NCI-H524 treated with DMSO at 0.1 percent for 48 hours (cell line): ENCODE data around the gene ZNF804B.

Source experiments
- DNase-seq: peaks from one replicate; lab custom pipeline; 2025; lab: John Stamatoyannopoulos, UW

The ZNF804B gene

DNA sequence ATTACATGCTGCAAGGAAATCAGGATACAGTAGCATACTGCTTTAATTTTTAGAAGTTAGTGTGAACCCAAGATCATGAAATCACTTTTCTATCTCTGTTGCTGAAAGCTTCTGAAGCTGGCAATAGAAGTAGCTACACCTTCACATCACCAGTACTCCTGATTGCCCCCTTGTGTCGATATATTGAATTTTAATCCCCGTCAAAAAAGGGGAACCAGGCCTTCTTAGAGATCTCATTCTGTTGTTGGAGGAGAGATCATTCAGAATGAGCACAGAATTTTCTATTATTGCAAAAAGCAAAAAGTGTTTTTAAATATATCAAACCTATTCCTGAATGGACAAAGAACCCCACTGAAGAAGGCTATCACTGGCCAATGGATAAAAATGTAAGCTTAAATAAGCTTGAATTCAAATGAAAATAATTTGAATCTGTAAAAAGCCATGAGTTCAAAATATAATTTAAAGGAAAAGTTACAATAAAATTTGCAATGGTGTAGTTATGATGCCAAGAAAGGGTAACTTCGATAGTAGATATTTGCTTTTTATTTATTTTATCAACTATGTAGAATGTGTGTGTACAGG, 75.7 kb downstream of the ZNF804B start:
- no peak for DNase-seq

DNA sequence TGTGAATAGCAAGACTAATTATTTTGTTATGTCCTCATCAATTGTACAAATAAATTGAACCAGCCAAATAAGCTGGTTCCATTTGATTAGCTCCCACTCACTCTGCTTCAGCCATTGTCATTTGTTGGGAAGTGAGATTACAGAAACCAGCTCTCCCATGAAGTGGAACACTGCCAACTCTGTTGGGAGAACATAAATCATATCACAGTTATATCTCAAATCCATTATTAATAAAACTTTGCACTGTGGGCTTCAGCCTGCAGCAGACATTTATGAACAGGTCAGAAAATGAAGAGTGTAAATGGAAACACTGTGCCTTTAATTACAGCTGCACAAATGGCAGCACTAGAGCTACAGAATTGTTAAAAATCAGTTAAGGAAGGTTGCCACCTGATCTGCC, 82.7 kb downstream of the ZNF804B start:
- DNase-seq = no peak

DNA sequence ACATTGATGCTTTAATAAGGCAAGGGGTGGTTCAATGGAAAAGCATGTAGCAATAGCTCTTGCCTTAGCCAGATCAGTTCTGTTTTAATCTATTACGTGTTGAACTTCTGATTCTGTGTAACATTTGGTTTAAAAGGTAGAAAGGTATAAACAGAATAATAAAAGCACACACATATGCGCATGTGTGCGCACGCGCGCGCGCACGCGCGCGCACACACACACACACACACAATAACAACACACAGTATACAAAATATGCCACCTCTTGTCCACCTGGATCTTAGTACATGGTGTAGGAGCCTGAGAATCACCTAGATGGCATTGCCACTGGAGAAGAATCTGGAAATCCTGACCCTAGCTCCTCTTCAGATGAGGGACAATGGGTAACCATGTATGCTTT, 85.6 kb downstream of the ZNF804B start:
- DNase-seq = no peak

DNA sequence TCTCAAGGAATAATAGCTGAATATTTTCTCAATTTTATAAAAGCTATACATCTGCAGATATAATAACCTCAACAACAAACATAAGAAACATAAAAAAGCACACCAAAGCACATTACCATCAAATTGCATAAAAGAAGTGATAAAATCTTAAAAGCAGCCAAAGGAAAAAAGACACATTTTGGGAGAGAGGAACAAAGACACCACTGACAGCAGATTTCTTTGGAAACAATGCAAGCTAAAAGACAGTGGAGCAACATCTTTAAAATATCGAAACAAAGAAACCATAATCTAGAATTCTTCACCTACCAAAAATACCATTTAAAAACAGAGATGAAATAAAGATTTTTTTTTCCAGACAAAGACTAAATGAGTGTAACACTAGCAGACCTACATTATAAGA, 91.7 kb downstream of the ZNF804B start:
- no peak for DNase-seq

DNA sequence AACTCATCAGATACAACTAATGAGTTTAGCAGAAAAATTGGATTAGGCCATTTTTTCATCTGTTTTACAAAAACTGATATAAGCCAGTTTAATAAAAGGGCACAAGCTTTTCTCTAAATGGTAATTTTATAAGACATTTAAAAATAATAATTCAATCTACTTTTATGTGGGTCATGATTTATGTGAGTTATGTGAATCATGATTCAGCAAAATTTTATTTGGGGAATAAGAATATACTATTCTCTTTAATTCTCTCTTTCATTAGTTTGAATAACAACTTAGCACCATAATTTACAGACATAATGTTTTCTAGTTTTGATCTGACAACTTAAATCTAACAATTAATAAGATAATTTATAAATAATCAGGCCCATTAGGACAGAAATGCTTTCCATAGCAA, 99.8 kb downstream of the ZNF804B start:
- no peak for DNase-seq

DNA sequence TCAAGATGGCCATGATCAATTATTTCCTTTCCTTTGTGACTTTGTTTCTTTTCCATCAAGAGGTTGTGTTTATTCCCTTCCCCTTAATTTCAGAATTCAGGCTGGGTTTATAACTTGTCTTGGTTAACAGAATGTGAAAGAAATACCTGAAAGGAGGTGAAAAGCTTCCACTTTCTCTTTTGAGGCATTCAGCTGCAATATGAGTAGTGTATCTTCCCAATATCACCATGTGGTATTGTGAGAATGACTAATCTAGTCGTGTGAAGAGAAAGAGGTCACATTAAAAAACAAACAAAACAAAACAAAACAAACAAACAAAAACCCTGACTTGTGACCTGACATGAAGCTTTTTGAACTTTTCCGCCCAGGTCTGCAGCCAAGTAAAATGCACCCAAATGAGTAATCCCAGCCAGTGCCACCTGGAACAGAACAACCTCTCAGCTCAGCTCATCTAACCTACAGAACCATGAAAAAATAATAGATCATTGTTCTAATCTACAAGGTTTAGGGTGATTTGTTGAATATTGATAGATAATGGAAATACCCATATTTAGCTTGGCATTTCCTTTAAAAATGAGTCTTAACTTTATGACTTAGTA, 106.9 kb downstream of the ZNF804B start:
- no peak for DNase-seq

DNA sequence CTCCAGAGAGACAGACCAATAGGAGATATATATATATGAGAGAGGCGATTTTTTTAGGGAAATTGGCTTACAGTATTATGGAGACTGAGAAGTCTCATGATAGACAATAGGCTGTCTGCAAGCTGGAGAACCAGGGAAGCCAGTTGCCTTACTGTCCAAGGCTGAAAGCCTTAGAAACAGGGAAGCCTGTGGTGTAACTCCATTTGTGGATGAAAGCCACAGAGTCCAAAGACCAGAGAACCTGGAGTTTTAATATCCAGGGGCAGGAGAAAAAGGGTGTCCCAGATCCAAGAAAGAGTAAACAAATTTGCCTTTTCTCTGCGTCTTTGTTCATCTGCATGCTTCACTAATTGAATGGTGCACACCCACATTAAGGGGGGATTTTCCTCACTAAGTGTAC, 107.7 kb downstream of the ZNF804B start:
- no peak for DNase-seq

DNA sequence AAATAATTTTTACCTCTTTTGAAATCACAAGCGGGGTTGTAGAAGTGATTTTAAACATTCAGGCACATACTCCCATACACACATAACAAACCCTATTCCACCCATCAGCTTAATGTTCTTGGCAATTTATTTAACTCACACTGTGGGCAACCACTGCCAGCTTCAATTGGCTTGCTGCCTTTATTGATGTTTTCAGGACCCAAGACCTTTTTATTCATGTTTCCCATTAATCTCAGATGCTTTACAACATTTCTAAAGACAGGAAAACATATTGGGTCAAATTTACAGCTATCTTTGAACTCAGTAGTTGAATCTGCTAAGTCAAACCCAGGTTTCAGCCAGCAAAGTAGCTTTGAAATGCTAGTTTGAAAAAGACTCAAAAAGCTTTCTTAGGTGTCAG, 109.0 kb downstream of the ZNF804B start:
- no peak for DNase-seq

DNA sequence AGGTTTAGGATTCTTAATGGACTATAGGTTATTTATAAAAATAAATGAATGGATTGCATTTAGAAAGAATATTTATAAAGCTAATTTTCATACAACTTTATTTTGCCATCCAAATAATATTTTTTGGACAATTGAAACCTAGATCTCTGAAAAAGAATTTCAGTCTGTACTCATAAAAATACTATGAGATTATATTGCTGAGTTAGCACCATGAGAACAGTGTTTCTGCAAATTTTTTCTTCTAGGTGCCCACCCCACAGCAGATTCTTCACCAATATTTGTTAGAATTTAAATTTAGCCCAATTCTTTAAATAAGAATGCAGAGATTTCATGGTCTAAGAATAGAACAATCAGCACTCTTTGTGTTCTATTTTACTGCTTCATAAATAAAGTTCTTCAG, 121.6 kb downstream of the ZNF804B start:
- no peak for DNase-seq

DNA sequence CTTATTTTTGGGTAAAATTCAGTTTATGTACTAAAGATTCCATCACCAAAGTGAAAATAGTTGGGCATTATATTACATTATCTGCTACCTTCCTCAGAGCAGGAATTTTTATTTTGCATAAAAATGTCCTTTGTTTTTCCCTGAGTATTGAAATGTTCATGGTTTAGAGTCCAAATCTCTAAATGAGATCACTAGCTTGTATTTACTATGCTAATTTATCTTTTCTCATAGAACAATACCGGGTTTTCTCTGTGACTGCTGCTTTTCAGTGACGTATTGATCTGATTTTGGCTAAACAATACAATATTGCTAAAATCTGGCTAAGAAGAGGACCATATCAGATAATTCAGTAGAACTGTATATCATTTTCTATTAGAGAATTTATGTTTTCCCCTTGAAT, 125.6 kb downstream of the ZNF804B start:
- DNase-seq = no peak

DNA sequence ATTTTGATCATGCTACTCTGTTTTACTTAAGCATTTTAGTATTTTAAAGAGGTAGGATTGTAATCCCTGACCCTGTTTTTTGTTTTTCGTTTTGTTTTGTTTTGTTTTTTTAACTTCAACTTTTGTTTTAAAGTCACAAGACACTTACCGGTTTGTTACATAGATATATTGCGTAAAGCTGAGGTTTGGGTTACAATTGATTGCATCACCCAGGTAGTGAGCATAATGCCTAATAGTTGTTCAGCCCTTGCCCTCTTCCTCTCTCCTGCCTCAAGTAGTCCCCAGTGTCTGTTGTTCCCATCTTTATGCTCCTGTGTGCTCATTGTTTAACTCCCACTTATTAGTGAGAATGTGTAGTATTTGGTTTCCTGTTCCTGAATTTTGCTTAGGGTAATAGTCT, 129.2 kb downstream of the ZNF804B start:
- DNase-seq = no peak

DNA sequence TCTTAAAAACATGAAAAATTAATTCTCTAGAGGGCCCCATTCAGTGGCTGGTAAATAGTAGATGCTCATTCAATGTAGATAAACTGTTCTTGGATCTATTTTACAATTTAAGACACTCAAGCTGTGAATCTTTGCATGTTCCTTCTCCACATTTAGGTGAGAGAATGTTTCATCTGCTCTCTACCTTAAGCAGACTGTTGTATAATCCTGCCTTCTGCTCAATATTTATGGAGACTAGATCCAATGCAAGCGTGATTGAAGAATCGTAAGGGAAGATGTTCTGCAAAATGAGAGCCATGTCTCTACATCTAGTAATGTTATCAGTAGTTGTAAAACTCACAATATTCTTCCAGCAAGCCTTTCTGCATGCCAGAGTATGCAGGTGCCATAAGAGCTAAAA, 151.0 kb downstream of the ZNF804B start:
- no peak for DNase-seq

DNA sequence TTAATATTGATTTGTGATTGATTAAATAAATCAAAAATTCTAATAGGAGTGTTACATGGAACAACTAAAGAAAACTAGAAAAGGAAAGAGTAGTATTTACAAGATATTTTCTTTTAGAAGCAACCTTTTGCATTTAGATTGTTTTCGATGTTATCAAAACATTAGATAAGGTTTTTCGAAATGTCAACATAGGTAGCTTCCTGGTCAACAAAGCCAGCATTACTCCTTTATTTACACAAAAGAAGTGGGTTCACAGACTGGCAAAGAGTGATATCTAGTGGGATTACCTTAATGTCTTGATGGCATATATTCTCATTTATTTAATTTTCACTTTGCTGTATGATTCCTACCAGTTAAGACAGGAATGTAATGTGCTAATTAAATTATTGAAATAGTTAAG, 153.4 kb downstream of the ZNF804B start:
- DNase-seq = no peak

DNA sequence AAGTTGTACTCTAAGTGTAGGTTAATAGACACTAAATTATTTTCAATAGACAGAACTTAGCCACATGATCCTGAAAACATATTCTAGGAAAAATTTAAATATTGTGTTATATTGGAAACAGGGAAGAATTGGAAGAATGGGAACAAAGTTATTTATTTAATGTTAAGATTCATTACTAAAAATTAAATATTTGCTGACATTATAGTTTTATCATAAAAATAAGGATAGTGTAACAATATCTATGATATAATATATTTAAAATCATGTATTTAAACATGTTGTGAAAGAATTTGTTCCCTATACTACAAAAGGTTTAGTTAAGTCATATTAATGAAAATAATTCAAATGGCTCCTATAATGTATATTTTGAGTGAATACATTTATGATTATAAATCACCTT, 156.1 kb downstream of the ZNF804B start:
- no peak for DNase-seq

DNA sequence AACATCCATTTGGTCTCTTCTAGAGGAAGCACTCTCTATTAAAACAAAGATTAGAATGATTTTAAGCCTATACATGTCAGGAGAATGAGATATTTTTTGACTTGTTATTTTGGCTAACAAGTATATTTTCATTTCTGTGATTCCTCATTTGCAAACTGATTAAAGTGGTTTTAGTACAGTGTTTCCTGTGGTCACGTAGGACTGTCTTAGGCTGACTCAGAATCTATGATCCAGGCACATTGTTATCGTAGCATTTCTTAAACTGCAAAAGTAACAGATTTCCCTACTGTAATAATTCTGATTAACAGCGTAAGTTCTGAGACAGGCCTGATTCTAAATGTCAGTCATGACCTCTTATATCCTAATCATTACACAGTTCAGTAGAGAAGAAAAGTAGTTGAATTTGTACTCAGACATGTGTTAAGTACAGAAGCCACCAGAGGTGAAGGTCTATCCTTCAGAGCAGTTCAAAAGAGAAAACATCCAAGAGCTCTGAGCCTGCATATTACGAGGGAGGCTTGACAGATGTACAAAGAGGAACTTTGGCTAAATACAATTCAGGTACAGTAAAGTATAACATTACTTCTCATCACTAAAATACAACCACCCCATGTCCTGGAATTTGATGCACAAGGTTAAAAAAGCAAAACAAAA, 160.1 kb downstream of the ZNF804B start:
- no peak for DNase-seq

DNA sequence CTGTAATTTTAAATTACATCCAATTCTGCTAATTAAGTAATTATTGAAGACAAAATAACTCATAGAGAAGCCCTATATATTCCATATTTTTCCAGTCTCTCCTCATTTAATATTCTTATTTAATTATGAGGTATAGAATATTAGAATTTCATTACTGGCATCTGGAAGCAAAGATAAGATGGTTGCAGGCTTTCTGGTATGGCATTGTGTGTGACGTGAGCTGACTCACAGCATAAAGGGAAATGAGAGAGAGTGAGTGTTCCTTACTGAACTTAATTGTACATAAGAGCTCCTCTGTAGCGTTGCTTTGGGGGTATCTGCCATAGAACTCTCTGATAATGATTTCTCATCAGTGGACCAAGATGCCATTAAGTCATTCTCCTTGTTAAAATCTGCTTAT, 163.4 kb downstream of the ZNF804B start:
- DNase-seq = no peak

DNA sequence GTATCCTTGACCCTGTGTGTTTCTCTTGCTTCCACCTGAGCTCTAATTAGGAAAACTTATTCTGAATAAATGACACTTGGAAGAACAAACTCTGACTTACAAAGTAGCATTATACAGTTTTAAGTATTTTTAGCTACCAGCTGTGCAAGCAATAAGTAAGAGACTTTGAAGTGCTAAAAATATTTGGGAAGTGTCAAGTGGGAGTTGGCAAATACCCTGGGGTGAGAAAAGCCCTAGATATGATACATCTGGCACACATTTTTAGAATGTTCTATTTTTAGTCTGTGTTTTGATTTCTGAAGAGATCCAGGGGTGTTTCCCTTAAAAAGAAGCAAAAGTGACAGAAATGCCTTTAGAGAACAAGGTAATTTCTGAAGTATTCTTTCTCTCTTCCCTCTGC, 168.8 kb downstream of the ZNF804B start:
- DNase-seq = peak; percentile 33

DNA sequence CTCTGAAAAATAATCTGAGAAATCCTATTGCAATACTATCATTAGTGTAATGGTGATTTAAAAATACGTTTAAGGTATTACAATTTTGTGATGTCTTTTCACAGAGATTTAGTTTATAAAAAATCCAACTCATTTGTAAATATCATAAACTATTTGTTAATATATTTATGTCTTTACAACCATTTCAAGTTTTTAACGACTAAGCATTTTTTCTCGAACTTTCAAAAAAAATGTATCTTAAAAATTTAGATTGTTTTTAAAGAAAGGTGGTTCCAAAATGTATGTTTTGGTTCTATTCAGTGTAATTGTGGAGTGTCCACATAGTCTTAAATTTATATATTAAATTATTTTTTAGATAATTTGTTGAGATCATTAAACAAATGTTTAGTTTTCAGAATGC, 170.2 kb downstream of the ZNF804B start:
- no peak for DNase-seq

DNA sequence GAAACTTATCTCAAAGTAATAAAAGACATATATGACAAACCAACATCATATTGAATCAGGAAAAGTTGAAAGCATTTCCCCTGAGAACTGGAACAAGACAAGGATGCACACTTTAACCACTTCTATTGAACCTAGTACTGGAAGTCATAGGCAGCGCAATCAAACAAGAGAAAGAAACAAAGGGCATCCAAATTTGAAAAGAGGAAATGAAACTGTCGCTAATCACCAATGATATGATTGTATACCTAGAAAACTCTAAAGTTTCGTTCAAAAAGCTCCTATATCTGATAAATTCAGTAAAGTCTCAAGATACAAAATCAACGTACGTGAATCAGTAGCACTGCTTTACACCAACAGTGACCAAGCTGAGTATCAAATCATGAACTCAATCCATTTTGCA, 173.8 kb downstream of the ZNF804B start:
- DNase-seq = no peak

DNA sequence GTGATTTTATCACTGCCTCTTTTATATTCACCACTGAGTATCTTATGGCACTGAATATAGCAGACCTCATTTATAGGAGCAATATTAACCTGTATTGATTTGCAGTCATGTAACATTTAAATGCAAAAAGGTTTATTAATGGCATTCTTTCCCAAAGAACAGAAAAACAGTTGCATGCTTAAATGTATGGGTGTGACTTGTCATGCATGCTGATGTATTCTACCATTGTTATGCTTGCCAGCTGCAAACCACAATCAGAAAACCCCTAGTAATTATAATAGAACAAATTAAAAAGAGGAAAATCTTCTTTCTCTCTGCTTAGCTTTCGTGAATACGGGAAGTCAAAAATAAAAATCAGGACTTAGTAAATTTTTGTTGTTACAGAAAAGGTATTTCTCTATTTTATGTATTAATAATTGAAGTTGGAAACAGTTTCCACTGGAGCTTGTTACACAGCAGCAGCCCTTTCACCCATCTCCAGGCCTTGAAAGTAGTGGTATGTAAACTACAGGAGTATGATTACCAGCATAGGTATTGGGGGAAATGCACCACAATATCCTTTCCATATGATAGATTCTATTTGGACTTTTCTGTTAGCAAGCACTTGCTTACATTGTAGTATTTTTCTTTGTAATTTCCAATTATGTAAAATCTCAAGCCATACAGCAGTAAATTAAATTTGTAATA, 183.5 kb downstream of the ZNF804B start:
- no peak for DNase-seq

DNA sequence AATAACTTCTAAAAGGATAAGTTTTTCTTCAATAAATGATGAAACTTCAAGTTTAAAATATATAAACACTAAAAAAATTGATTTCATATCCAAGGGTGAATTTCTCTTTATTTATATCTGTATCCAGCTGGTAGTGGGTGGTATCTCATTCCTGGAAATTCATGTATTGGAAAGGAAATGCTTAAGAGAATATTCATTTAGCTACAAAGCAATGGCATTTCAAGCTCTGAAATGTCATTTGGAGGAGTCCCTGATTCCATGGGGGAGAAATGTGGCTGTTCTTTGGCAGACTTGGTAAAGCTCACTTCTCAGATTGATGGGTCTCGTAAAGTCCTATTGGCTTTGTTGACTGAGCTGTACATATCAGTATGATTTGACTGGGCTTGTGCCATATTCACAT, 192.3 kb downstream of the ZNF804B start:
- DNase-seq = no peak

DNA sequence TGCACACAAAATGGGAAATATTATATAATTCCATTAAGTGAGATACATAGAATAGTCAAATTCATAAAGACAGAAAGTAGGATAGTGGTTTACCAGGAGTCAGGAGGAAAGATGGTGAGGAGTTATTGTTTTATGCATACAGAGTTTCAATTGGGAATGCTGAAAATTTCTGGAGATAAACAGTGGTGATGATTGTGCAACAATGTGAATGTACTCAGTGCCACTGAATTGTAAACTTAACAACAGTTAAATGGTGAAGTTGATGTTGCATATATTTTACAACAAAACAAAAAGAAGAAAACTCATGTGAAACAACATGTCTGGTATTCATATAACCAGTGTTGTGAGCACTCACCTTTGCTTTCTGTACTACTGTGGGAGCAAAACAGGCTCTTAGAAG, 204.9 kb downstream of the ZNF804B start:
- DNase-seq = no peak

DNA sequence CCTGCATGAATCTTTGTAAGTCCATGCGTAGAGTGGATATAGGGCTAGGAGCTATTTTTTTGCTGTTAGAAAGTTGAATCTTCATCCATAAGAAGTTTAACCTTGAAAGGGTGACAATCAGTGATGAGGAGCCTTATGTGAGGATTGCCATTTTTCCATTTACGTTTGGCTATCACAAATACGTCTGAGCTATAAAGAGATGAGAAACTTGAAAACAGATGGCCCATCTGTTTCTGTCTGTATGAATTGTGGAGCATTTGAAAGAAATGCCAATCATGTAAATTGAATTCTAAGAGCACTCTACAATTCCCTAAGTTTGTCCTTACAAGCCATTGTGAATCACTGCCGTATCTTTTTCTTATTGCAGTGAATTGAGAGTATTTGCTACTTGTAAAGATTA, 205.9 kb downstream of the ZNF804B start:
- DNase-seq = peak; percentile 14
